Hepatocyte (in vitro differentiated cells): Measurements from ENCODE around the gene FBXO48. TPM values are rescaled to one million over a fixed set of nuclear protein-coding genes. Genes with fewer than 3 reads are reported as not detected.
A peak's percentile ranks its signal among the peaks of the same experiment; 100 is the strongest.

Experiments
- DNase-seq: peaks from one replicate; pipeline ENCODE4 v3.0.0-alpha.2; 2016; ENCODE audit warnings: low spot score
- H2AFZ ChIP-seq: fragments of 200-600 bp; sonication (generic); 2 replicates; pipeline ENCODE4 v1.6.0; 2016; ENCODE audit warnings: antibody characterized with exemption, mild to moderate bottlenecking
- H3K27ac ChIP-seq: fragments of 200-600 bp; sonication (generic); 2 replicates; pipeline ENCODE4 v1.5.1; 2016; ENCODE audit warnings: mild to moderate bottlenecking
- H3K27me3 ChIP-seq: fragments of 200-600 bp; sonication (generic); 2 replicates; pipeline ENCODE4 v1.6.1; 2016
- H3K36me3 ChIP-seq: fragments of 200-600 bp; sonication (generic); replicated peaks from 2 replicates; pipeline ENCODE4 v1.5.1; 2016; ENCODE audit warnings: low read depth; ENCODE audit not compliant: insufficient read depth
- H3K4me1 ChIP-seq: fragments of 200-600 bp; sonication (generic); 2 replicates; pipeline ENCODE4 v1.5.1; 2016; ENCODE audit warnings: mild to moderate bottlenecking, moderate library complexity; ENCODE audit not compliant: insufficient read depth
- H3K4me2 ChIP-seq: fragments of 200-600 bp; sonication (generic); 2 replicates; pipeline ENCODE4 v1.6.0; 2016
- H3K4me3 ChIP-seq: fragments of 200-600 bp; sonication (generic); 2 replicates; pipeline ENCODE4 v1.5.1; 2016; ENCODE audit warnings: mild to moderate bottlenecking
- H3K79me2 ChIP-seq: fragments of 200-600 bp; sonication (generic); 2 replicates; pipeline ENCODE4 v1.6.0; 2017; ENCODE audit warnings: mild to moderate bottlenecking
- H3K9me2 ChIP-seq: fragments of 200-600 bp; sonication (generic); replicated peaks from 2 replicates; pipeline ENCODE4 v1.6.0; 2017; ENCODE audit warnings: mild to moderate bottlenecking; ENCODE audit not compliant: insufficient read depth
- H3K9me3 ChIP-seq: fragments of 200-600 bp; sonication (generic); 2 replicates; pipeline ENCODE4 v1.5.1; 2016; ENCODE audit warnings: low read depth, mild to moderate bottlenecking
- H4K20me1 ChIP-seq: fragments of 200-600 bp; sonication (generic); 2 replicates; pipeline ENCODE4 v1.6.0; 2016; ENCODE audit warnings: mild to moderate bottlenecking; ENCODE audit not compliant: insufficient read depth, poor library complexity, severe bottlenecking
- EZH2 ChIP-seq: fragments of 200-600 bp; sonication (generic); IDR thresholded peaks from 2 replicates; pipeline ENCODE4 v1.6.1; 2016; ENCODE audit warnings: antibody characterized with exemption, mild to moderate bottlenecking, borderline replicate concordance
- EZH2phosphoT487 ChIP-seq: fragments of 200-600 bp; sonication (generic); IDR thresholded peaks from one replicate; pipeline ENCODE4 v1.6.1; 2018; ENCODE audit warnings: antibody characterized with exemption, mild to moderate bottlenecking, low read depth, moderate library complexity; ENCODE audit not compliant: unreplicated experiment, severe bottlenecking
- WGBS: methylation state at CpG from one replicate; pipeline ENCODE4 v1.1.6; 2016; ENCODE audit warnings: low lambda C conversion rate; ENCODE audit errors: missing lambda C conversion rate; 5-methylcytosine and 5-hydroxymethylcytosine counted together
- polyA plus RNA-seq: library from polyadenylated mRNA; unstranded; fragments of >200 nt; fragmentation: Nextera tagmentation; extraction: Ambion mirVana; gene quantifications from 2 replicates; pipeline ENCODE4 v1.2.1, GENCODE V29; 2016
- total RNA-seq: library from RNA; depleted of rRNA; stranded (reverse); fragments of >200 nt; gene quantifications from 2 replicates; pipeline ENCODE4 v1.2.3, GENCODE V29; 2014
- TF ChIP-seq, protein P1 (sequence below): fragments of 200-600 bp; sonication (generic); IDR thresholded peaks from 2 replicates; pipeline ENCODE4 v1.5.1; 2016; ENCODE audit warnings: antibody characterized with exemption, mild to moderate bottlenecking; ENCODE audit not compliant: poor library complexity

Gene FBXO48
- total and polyA plus RNA-seq, 2 experiments from 2014 or later, result 0.36 to 0.83 TPM

- no peak overlapping the region for H2AFZ ChIP-seq
- 70% methylated on average over 2 of the region's 2 CpGs for whole genome bisulfite sequencing
- no peaks in the 10 kb centered on the region for H3K27me3 ChIP-seq
- TF ChIP-seq EZH2phosphoT487 (no peak), EZH2 (no peak)
- TF ChIP-seq, protein P1, sequence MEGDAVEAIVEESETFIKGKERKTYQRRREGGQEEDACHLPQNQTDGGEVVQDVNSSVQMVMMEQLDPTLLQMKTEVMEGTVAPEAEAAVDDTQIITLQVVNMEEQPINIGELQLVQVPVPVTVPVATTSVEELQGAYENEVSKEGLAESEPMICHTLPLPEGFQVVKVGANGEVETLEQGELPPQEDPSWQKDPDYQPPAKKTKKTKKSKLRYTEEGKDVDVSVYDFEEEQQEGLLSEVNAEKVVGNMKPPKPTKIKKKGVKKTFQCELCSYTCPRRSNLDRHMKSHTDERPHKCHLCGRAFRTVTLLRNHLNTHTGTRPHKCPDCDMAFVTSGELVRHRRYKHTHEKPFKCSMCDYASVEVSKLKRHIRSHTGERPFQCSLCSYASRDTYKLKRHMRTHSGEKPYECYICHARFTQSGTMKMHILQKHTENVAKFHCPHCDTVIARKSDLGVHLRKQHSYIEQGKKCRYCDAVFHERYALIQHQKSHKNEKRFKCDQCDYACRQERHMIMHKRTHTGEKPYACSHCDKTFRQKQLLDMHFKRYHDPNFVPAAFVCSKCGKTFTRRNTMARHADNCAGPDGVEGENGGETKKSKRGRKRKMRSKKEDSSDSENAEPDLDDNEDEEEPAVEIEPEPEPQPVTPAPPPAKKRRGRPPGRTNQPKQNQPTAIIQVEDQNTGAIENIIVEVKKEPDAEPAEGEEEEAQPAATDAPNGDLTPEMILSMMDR, result no peak
- no peaks in the 10 kb centered on the region for H3K4me1 ChIP-seq
- H3K36me3 ChIP-seq, result no peaks in the 10 kb centered on the region
- no peaks in the 10 kb centered on the region for H3K79me2 ChIP-seq
- H3K9me3 ChIP-seq, result no peaks in the 10 kb centered on the region
- no peaks in the 10 kb centered on the region for H3K9me2 ChIP-seq
- peak overlapping the region; percentile 20 for H3K4me2 ChIP-seq
- H4K20me1 ChIP-seq, result no peaks in the 10 kb centered on the region
- no peak for DNase-seq
- peak overlapping the region; percentile 20 for H3K27ac ChIP-seq
- H3K4me3 ChIP-seq, result no peak overlapping the region
These were observed 8.5 kb upstream of the FBXO48 start for GRCh38 chr2:68475576-68475975.

DNA sequence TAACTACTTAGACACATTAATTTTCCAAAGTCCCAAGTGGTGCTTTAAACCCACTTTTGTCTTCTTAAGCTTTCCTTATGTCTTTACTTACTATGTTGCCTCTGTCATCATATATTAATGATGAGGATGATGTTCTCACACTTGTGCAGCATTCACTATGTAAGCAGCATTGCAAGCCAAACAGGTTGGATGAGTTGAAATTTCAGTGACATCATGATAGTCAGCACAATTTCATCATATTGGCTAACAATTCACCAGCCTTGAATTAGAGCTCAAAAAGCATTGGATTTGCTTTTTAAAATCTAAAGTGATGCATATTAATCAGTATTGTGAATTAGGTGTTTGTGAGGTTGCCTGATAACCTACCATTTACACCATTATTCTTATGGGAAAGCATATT lies 8.0 kb upstream of the FBXO48 start:
- DNase-seq, result peak; percentile 17
- peak overlapping the region; percentile 20 for H3K27ac ChIP-seq
- H3K4me3 ChIP-seq, result no peak overlapping the region
- H3K4me2 ChIP-seq, result no peak overlapping the region
- no peaks in the 10 kb centered on the region for H3K36me3 ChIP-seq
- no peaks in the 10 kb centered on the region for H3K4me1 ChIP-seq
- H3K9me2 ChIP-seq, result no peaks in the 10 kb centered on the region
- H3K79me2 ChIP-seq, result no peaks in the 10 kb centered on the region
- no peaks in the 10 kb centered on the region for H3K9me3 ChIP-seq
- H2AFZ ChIP-seq, result no peak overlapping the region
- TF ChIP-seq EZH2phosphoT487, result no peak
- TF ChIP-seq EZH2, result no peak
- TF ChIP-seq, protein P1, result no peak
- no peaks in the 10 kb centered on the region for H4K20me1 ChIP-seq
- no peaks in the 10 kb centered on the region for H3K27me3 ChIP-seq

GRCh38 chr2:68472796-68473414 lies 5.8 kb upstream of the FBXO48 start:
- 86% methylated on average over 3 of the region's 3 CpGs for WGBS
- TF ChIP-seq, protein P1, result no peak
- TF ChIP-seq EZH2, result no peak
- no peak for TF ChIP-seq EZH2phosphoT487
- H3K27me3 ChIP-seq, result no peaks in the 10 kb centered on the region
- H3K9me3 ChIP-seq, result no peaks in the 10 kb centered on the region
- peaks cover 9% of the 10 kb centered on the region for H3K79me2 ChIP-seq
- no peak overlapping the region for H3K27ac ChIP-seq
- no peak for DNase-seq
- H2AFZ ChIP-seq, result no peak overlapping the region
- no peaks in the 10 kb centered on the region for H4K20me1 ChIP-seq
- no peak overlapping the region for H3K4me2 ChIP-seq
- H3K4me1 ChIP-seq, result peaks cover 9% of the 10 kb centered on the region
- H3K36me3 ChIP-seq, result no peaks in the 10 kb centered on the region
- no peak overlapping the region for H3K4me3 ChIP-seq
- no peaks in the 10 kb centered on the region for H3K9me2 ChIP-seq

GRCh38 chr2:68471385-68471784 lies 4.3 kb upstream of the FBXO48 start:
- no peak overlapping the region for H3K27ac ChIP-seq
- H3K36me3 ChIP-seq, result no peaks in the 10 kb centered on the region
- no peak for DNase-seq
- no peaks in the 10 kb centered on the region for H3K9me2 ChIP-seq
- WGBS, result 91% methylated on average over 2 of the region's 2 CpGs
- no peaks in the 10 kb centered on the region for H3K9me3 ChIP-seq
- H3K4me1 ChIP-seq, result peaks cover 9% of the 10 kb centered on the region
- peaks cover 10% of the 10 kb centered on the region for H3K79me2 ChIP-seq
- H3K27me3 ChIP-seq, result no peaks in the 10 kb centered on the region
- no peak for TF ChIP-seq EZH2
- TF ChIP-seq, protein P1, result no peak
- TF ChIP-seq EZH2phosphoT487, result no peak
- no peak overlapping the region for H3K4me3 ChIP-seq
- H4K20me1 ChIP-seq, result no peaks in the 10 kb centered on the region
- no peak overlapping the region for H2AFZ ChIP-seq
- no peak overlapping the region for H3K4me2 ChIP-seq
